Heart left ventricle (tissue), 13 donors: ENCODE measurements around the gene FNDC3B.

Experiments
- POLR2A ChIP-seq, 2 donors: fragments of 450-650 bp; IDR thresholded peaks; one replicate each; pipeline ENCODE4 v1.6.1; 2017; ENCODE audit warnings: antibody characterized with exemption in 2 of 2, mild to moderate bottlenecking in 2 of 2, moderate library complexity in 2 of 2
- TF ChIP-seq, protein P1 (sequence below), 12 donors: fragments of 200-600 bp; sonication (generic) in 4 of 12; IDR thresholded peaks; one replicate each; pipeline versions ENCODE4 v1.5.0 to v1.8.0; 2018 to 2022; ENCODE audit warnings: antibody characterized with exemption in 12 of 12, mild to moderate bottlenecking in 5 of 12
- donor health status: ischemic (EF 13 %, LVEDD 7.1; RV severe dilation, severe dysfunction).
- donor health status: DM: no; HTN: yes; CAD: no.
- donor health status: DM: no; HTN: no; CAD: no.
- donor health status: ischemic (EF 25% LVEDD 6.9; RV normal size, moderate dysfunction).
- donor health status: ischemic (EF 25% LVEDD 5.7; RV mildly dilated, moderate dysfunction).
- donor health status: ischemic (EF 35%, LVEDD 5.7; RV mildly dilated, moderate dysfunction).
- donor health status: nonischemic (EF 11% LVEDD 7.7; RV severe dilation, severe dysfunction).
- donor health status: DM: yes; HTN: yes; CAD: no.
- donor health status: PGD.
- donor health status: ischemic (EF 29% LVEDD 5.4; RV normal size, mild dysfunction).
- donor health status: nonischemic (EF 23%, LVEDD 6.1; RV moderate dilation, normal function).

- TF ChIP-seq, protein P1, sequence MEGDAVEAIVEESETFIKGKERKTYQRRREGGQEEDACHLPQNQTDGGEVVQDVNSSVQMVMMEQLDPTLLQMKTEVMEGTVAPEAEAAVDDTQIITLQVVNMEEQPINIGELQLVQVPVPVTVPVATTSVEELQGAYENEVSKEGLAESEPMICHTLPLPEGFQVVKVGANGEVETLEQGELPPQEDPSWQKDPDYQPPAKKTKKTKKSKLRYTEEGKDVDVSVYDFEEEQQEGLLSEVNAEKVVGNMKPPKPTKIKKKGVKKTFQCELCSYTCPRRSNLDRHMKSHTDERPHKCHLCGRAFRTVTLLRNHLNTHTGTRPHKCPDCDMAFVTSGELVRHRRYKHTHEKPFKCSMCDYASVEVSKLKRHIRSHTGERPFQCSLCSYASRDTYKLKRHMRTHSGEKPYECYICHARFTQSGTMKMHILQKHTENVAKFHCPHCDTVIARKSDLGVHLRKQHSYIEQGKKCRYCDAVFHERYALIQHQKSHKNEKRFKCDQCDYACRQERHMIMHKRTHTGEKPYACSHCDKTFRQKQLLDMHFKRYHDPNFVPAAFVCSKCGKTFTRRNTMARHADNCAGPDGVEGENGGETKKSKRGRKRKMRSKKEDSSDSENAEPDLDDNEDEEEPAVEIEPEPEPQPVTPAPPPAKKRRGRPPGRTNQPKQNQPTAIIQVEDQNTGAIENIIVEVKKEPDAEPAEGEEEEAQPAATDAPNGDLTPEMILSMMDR (IDR thresholded peaks at IDR 0.05): no peak
- TF ChIP-seq POLR2A (IDR thresholded peaks at IDR 0.05): no peak
These were observed 34.7 kb downstream of the FNDC3B start for GRCh38 chr3:172074032-172074431.
